HG03520 (cell line): ENCODE measurements around the gene CPLX1.
"Not testable (repeated sequence)": the region's sequence is repeated elsewhere in the genome, so short reads cannot be mapped to it uniquely, and the experiment has no call there.

Source experiments
- ATAC-seq: cut with Tn5 transposase; IDR thresholded peaks from one replicate; pipeline ENCODE4 v1.9.1; 2021; ENCODE audit warnings: mild to moderate bottlenecking, moderate library complexity; ENCODE audit not compliant: unreplicated experiment

CPLX1 gene

DNA sequence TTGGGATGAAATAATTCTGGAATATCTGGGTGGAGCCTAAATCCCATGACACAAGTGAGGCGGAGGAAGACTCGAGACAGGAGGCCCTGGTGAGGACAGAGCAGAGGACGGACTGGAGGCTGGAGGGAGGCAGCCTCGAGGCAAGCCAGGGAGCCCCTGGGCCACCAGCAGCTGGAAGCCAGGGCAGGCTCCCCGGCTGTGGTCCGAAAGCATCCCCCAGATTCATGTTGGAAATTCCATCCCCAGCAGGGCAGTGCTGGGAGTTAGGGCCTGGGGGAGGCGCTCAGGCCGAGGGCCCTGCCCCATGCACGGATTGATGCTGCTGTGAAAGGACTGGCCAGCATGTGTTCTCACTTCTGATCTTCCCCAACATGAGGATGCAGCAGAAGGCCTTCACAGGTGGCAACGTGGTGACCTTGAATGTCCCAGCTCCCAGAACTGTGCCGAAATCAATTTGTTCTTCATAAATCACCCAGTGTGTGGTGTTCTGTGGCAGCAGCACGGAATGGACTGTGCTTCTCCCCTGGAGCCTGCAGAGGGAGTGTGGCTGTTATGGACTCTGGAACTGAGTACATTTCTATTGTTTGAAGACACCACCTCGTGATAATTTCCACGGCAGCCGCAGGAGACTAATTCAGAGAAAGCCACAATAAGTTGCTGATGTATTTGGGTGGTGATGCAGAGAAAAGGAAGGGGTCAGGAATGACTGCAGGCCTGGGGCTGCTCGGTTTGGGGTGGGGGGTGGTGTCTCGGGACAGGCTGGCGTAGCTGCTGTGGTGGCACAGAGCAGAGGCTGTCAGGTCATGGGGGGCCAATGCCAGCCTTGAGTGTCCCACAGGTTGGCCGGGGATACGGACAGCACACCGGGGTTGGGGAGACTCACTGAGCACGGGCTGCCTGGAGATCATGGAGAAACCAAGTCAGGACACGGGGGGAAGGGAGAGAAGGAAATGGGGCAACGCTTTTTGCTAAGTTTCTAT is 63.4 kb downstream of the CPLX1 start:
- no peak for ATAC-seq

DNA sequence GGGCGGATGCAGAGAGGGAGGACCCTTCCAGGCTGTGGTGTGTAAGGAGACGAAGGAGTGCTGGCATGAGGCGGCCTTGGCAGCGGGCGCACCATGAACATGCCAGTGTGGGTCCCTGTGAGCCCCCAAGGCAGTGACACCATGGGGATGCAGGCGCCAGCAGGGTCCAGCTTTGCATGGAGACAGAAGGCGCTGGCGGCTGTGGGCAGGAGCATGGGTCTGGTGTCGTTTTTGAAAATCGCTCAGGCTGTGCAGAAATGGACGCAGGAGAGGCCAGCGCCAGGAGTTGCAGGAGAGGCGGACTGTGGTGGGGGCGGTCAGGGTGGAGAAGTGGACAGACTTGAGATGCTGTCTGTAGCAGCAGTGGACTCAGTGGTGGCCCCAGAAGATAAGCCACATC is 64.2 kb downstream of the CPLX1 start:
- ATAC-seq, result no peak

DNA sequence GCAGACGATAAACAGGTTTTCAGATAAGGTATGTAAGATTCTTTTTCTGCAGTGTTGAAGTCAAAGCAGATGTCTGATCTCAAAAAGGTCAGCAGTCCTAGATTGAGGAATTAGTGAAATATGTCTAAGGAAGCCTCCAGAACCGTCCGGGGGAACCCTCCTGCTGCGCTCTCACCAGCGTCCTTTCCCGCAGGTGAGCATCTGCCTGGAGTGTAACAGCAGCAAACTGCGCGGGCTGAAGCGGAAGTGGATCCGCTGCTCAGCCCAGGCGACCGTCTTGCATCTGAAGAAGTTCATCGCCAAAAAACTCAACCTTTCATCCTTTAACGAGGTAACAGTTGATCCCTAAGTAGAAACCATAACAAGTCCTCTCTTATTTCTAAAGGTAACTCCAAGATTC is 64.8 kb downstream of the CPLX1 start:
- no peak for ATAC-seq

DNA sequence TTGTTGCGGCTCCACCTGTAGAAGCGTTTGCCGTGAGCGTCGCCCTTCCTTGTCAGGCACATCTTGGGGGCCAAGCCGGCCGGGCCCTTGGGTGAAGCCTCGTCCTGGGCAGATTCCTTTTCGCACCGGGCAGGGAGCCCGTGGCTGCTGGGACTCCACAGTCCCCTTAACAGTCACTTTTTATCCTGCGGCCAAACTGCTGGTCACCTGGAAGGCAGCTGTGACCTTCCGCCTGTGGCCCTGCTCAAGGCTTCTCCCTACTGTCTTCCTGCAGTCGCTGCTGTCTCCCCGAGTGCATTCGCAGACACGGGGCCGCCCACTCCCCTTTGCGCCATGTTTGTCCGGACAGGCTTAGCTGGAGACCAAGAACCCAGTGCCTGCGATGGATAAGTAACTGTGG is 65.3 kb downstream of the CPLX1 start:
- ATAC-seq, result no peak

DNA sequence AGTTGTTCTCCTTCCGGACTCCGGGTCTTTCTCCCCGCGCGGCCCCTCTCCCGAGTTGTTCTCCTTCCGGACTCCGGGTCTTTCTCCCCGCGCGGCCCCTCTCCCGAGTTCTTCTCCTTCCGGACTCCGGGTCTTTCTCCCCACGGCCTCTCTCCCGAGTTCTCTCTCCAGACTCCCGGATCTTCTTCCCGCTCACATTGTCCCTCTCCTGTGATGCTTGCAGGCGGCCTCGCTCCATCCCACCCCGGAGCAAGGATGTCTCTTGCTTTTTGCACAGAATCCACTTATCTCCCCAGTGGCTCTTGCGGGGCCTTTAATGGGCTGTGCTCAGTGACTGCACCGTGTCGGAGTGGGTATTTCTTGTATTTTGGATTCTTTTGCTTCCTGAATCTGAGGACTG is 66.1 kb downstream of the CPLX1 start:
- ATAC-seq, result not testable (repeated sequence)

DNA sequence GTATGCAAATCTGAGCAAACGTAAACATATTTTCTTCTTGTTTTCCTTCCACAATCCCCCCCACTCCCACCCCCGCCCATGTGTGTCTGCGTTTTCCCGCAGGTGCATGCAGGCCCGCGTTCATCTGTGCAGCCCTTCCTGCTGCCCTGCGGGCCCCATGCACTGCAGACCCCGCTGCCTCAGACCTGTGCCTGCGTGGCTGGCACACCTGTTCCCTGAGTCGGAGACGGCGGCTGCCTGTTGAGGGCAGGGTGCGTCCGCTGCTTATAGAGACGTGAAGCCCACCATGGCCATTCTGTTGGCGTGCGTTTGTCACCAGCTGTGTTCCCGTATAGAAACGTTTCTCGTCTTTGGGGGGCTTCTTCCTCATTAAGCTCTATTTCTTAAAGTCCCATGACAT is 68.8 kb downstream of the CPLX1 start:
- no peak for ATAC-seq

DNA sequence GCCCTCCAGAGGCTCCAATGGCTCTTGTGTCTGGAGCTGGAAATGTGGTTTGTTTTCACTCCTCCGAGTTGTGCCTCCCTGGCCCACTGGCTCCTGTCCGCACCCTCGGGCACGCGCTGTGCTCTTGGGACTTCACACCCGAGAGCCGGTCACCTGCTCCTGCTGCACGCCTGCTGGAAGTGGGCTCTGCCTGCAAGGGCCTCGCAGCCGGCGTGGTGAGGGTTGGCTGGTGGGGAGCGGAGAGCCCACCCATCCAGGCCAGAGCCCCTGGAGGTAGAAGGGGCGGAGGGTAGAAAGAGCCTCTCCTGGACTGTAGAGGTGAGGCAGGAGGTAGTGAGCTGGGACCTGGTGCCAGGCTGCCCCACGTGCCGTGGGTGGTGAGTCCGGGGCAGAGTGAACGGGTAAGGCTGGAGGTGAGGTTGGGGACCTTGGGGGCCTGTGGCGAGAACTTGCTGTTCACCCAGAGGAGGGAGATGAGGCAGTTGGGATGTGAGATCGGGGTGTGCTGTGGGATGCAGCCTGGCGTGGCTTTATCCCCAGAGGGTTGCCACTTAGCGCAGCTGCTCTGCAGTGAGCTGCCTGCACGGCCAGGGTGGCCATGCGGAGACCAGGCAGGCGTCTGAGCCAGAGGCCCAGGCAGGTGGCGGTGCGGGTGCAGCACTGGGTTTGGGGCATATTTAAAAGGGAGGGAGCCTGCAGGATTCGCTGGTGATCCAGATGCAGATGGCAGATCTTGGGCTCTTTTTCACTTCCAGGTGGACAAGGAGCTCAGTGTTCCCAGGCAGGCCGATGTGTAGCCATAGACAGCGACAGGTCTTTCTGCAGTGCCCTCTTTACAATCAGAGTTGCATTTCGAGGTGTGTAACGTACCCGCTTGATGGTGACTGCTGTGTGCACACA is 71.5 kb downstream of the CPLX1 start:
- no peak for ATAC-seq

DNA sequence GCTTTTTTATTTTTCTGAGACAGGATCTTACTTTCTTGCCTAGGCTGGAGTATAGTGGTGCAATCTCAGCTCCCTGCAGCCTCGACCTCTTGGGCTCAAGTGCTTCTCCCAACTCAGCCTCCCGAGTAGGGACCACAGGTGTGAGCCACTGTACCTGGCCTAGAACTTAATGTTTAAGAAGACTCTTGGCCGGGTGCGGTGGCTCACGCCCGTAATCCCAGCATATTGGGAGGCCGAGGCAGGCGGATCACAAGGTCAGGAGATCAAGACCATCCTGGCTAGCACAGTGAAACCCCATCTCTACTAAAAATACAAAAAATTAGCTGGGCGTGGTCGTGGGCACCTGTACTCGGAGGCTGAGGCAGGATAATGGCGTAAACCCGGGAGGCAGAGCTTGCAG is 72.7 kb downstream of the CPLX1 start:
- not testable (repeated sequence) for ATAC-seq

DNA sequence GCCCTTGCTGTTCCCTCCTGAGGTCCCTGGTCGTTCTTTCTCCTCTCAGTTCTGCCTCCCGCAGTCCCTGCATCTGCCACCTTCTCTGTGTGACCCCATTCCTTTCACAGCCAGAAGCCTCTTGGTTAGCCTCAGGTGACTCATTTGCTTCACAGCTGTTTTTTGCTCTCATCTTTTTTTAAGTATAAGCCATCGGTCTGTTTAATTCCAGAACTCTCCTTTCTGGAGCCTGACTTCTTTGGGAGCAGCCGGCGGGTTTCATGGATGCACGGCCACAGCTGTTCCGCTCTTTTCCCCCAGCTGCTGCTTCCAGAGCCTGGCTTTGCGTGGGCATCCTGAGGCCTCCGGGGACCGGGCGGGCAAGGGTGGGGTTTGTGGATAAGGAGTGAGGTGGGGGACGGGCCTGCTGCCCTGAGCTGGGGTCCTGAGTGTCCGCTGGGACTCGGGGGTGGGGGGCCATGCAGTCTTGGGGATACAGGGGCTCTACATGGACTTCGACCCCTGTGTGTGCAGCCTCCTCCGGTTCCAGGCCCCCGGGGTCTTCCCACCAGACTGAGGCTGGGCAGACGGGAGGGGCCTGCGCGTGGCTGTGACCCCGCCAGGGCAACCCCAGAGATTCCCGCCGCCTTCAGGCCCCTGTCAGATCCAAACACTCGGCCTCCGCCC is 73.6 kb downstream of the CPLX1 start:
- no peak for ATAC-seq

DNA sequence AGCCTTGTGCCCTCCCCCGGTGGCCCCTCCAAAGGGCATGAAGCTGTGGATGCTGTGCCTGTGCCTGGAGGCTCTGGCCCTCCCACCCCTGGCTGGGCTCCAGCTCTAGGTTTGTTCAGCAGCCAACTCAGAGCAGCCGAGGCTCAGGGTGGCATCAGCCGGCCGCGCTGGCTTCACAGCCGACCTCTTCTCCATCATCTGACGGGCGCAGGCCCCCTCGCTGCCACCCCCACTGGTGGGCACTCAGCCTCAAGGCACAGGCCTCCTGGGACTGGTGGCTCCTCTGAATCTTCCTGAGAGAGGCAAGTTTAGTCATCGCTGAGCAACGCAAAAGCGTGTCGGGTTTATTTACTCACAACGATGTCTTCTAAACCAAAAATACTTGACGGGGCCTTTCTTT is 74.3 kb downstream of the CPLX1 start:
- no peak for ATAC-seq

DNA sequence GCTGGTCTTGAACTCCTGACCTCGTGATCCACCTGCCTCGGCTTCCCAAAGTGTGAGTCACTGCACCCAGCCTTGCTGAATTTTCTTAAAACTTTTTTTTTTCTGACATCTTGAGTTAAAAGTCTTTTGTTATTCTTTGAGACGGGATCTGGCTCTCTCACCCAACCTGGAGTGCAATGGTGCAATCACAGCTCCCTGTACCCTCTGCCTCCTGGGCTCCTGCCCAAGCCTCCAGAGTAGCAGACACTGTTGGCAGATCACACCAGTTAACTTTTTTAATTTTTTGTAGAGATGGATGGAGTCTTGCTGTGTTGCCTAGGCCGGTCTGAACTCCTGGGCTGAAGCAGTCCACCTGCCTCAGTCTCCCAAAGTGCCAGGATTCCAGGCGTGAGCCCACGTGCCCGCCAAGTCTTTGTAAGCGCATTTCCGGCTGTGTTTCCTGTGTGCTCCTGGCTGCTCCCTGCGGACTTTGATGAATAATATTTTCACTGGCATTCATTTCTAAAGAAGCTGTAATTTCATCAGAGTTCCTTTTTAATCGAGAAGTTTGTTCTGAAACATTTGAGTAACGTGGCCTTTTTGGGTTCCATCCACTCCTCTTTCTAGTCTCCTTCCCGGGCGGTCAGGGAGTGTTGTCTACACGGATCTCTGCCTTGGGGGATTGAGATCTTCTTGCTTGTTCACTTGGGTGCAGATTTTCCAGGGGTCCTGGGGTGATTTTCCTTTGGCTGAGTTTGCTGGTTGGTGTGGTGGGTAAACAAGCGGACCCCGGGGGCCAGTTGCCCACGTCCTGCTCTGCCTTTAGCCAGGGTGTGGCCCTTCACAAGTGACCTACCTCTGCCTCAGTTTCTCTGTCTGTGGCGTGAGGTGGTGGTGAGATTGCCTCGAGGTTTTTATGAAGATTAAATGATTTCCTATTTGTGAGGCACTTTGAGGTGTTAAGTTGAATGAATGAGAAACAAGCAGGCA is 75.9 kb downstream of the CPLX1 start:
- no peak for ATAC-seq

DNA sequence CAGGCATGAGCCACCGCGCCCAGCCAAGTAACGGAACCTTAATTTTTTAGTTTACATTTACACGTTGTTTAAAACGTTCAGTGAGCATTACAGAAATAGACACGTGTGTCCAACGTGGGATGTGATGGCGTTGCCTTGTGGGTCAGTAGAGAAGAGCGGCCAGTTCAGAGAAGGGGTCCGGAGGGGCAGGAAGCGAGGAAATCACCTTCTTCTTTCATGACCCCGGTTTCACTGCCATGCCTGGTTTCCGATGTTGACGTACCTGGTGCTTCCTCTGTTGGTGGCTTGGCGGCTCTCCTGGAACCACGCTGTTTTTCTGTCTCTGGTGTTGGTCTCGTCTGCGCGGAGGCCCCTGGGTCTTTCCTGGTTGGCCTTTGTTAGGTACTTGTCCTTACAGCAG is 77.5 kb downstream of the CPLX1 start:
- no peak for ATAC-seq

DNA sequence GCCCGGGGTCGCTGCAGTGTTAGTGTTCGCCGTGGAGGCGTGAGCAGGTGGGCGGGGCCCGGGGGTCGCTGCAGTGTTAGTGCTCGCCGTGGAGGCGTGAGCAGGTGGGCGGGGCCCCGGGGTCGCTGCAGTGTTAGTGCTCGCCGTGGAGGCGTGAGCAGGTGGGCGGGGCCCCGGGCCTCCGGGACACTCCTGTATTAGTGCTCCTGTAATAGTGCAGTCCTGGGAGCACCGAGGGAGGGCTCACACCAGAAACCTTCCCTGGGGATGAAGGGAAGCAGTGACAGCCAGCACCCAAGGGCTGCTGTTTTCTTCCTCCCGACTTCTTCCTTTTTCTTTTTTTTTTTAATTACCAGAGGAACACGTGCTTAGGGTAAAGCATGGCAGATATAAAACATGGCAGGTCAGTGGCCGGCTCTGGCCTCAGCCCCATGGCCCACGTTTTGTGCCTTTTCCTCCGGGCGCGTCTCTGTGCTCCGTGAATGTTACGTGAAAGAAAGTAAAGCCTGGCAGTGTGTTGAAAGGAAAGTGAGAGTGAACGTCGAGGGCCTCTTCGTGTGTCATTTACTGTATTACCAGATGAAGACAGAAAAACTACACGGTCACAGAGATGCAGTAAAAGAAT is 78.3 kb downstream of the CPLX1 start:
- ATAC-seq, result no peak

DNA sequence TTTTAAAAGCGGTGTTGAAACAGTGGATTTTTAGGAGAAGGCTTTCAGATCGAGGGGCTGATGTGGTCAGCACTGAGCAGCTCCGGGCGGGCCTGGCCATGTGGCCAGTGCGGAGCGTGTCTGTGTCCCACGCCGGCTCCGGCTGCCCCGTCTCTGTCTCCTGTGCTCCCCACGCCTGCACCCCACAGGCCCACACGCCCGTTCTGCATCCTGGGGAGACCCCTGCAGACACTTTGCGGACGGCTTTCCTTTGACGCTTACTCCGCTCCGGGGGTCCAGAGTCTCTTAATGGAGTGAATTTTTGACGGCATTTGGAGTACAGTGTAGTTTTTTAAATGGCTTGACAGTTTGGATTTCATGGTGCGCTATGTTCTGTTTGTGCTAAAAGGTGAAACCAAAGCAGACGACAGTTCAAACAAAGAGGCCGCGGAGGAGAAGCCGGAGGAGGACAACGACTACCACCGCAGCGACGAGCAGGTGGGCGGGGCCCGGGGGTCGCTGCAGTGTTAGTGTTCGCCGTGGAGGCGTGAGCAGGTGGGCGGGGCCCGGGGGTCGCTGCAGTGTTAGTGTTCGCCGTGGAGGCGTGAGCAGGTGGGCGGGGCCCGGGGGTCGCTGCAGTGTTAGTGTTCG is 81.6 kb downstream of the CPLX1 start:
- no peak for ATAC-seq

DNA sequence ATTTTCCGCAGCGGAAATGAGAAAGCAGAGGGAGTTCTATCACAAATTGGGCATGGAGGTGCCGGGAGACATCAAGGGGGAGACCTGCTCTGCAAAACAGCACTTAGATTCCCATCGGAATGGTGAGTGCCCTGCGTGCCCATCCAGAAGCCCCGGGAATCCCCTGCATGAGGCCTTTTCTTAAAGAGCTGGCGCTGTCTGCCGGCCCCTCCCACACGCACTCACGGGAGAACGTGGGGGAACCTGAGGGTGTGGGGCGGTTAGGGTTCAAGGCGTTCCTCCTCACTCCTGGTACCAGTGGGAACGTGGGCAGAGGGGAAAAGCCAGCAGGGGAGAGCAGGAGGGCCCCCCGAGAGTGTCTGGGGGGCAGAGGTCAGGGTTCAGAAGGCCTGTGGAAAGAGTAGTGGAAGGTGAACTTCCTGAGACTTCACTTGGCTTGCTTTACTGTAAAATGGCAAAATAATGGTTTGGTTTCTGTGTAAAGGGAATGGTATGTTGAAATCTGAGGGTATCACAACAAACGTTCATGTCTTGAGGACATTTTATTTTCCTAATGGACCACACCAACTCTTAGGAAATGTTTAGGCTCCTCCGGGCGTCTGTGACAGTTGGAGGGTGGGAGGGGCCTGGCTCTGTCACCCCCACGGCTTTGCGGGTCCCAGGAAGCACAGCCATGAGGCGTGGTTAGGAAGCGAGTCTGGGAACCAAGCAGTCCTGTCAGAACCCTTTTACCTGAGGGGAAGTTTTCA is 82.3 kb downstream of the CPLX1 start:
- no peak for ATAC-seq

DNA sequence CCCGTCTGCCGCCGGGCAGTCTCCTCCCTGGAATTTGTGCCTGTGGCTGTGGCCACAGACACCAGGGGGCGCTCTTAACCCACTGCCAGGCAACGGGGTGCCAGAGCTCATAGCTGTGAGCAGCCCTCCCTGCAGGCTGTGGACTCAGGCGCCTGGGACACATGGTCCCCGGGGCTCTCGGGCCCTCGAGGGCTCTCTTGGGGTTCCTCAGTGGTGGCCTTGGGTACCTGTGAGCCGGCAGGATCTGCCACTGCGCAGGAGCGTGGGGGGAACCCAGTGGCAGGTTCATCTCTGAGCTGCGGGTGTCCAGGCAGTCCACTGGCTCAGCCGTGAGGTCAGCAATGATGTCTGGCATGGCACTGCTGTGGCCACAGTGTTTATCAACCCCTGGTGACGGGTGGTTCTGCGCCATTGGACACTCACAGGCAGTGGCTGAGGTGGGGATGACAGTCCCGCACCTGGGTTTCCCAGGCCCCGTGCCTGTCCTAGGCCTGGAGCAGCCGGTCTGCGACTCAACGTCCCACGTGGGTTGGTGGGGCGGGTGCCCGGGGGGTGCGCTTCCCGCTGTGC is 83.1 kb downstream of the CPLX1 start:
- peak; percentile 72 for ATAC-seq

DNA sequence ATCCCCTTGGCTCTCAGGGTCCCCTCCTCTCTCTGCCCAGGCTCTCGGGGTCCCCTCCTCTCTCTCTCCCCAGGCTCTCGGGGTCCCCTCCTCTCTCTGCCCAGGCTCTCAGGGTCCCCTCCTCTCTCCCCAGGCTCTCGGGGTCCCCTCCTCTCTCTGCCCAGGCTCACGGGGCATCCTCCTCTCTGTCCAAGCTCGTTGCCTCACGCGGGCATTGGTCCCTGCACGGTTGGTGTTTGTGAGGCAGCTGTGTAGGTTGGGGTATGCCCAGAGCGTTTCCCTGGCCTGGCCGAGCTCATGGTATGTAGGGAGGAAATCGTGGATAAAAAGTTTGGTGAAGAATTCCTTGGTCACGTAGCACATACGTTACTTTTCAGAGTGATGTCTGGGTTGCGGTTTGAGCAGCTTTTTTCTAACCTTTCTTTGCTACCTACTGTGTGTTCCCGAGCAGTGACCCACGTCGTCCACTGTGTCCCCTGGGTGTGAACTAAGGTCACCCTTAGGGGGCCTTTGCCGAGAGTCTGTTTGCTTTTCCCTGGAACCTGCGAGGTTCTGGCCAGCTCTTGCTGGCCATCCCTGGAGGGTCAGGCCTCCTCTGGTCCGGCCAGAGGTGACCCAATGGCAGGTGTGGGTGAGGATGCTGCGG is 83.7 kb downstream of the CPLX1 start:
- no peak for ATAC-seq
